Measurements from ENCODE around the gene FAM180B. TPM values are rescaled to one million over a fixed set of nuclear protein-coding genes. Genes with fewer than 3 reads are reported as not detected.
"Not testable (repeated sequence)": the region's sequence is repeated elsewhere in the genome, so short reads cannot be mapped to it uniquely, and the experiment has no call there.

FAM180B gene
- total and polyA plus RNA-seq, 2 experiments from 2014 or later = 0.12 TPM; not detected in 1

DNA sequence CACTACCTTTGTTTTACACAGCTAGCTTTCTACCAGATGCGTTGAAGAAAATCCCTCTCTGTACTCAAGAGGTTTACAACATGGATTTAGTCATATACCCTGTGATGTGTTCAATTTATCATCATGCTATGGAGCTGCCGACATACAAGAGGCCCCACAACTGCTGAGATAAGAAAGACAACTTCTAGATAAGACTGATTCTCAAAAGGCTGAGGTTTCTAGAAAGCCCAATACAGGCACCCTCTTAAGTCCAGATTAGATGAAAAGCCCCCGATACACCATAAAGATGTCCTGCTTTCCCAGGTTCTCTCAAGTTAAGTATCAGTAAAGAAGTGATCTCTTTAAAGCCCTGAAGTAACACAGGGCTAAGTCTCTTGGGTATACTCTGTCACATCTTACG, 41.5 kb downstream of the FAM180B start:
- TF ChIP-seq, protein P1, sequence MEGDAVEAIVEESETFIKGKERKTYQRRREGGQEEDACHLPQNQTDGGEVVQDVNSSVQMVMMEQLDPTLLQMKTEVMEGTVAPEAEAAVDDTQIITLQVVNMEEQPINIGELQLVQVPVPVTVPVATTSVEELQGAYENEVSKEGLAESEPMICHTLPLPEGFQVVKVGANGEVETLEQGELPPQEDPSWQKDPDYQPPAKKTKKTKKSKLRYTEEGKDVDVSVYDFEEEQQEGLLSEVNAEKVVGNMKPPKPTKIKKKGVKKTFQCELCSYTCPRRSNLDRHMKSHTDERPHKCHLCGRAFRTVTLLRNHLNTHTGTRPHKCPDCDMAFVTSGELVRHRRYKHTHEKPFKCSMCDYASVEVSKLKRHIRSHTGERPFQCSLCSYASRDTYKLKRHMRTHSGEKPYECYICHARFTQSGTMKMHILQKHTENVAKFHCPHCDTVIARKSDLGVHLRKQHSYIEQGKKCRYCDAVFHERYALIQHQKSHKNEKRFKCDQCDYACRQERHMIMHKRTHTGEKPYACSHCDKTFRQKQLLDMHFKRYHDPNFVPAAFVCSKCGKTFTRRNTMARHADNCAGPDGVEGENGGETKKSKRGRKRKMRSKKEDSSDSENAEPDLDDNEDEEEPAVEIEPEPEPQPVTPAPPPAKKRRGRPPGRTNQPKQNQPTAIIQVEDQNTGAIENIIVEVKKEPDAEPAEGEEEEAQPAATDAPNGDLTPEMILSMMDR (IDR thresholded peaks at IDR 0.05; ENCODE audit: low read depth, low read length) = no peak
- no peak overlapping the region for H3K4me3 ChIP-seq
- peaks cover 18% of the 10 kb centered on the region for H3K4me1 ChIP-seq (ENCODE audit: low read depth)
- H3K27ac ChIP-seq = peak overlapping the region; percentile 64
- H3K9me3 ChIP-seq (ENCODE audit: low read depth) = no peaks in the 10 kb centered on the region
- H3K27me3 ChIP-seq = no peaks in the 10 kb centered on the region
- DNase-seq (ENCODE audit: low read depth in 1 of 2, low spot score in 1 of 2) = peak in 1 of 2 donors; percentile 18
- H3K36me3 ChIP-seq = peaks cover 45% of the 10 kb centered on the region

DNA sequence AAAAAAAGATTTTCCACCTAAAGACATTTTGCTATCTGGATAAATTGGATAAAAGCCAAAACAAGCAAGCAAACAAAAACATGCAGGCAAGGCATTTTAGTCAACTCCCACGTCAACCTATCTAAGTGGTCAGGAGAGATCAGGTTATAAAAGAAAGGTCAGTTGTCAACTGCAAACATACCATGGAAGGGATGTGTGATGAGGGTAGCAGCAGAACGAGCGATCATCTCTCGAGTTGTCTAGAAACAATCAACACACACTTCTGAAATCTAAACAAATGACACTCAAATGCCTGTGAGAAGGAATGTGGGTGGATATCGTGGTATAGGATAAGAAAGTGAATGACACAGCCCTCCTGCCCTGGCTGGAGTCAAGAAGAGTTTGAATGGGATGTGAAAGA, 45.0 kb downstream of the FAM180B start:
- peaks cover 38% of the 10 kb centered on the region for H3K36me3 ChIP-seq
- H3K4me1 ChIP-seq (ENCODE audit: low read depth) = peaks cover 18% of the 10 kb centered on the region
- DNase-seq (ENCODE audit: low read depth in 1 of 2, low spot score in 1 of 2) = peak in 1 of 2 donors; percentile 37
- no peaks in the 10 kb centered on the region for H3K9me3 ChIP-seq (ENCODE audit: low read depth)
- TF ChIP-seq, protein P1 (IDR thresholded peaks at IDR 0.05; ENCODE audit: low read depth, low read length) = no peak
- H3K27ac ChIP-seq = peak overlapping the region; percentile 3
- no peaks in the 10 kb centered on the region for H3K27me3 ChIP-seq
- H3K4me3 ChIP-seq = no peak overlapping the region

DNA sequence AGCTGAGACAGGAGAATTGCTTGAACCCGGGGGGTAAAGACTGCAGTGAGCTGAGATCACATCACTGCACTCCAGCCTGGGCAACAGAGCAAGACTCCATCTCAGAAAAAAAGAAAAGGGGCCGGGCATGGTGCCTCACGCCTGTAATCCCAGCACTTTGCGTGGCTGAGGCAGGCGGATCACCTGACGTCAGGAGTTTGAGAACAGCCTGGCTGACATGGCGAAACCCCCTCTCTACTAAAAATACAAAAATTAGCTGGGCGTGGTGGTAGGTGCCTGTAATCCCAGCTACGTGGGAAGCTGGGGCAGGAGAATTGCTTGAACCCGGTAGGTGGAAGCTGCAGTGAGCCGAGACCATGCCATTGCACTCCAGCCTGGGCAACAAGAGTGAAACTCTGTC, 49.9 kb downstream of the FAM180B start:
- H3K36me3 ChIP-seq = peaks cover 37% of the 10 kb centered on the region
- peaks cover 10% of the 10 kb centered on the region for H3K4me1 ChIP-seq (ENCODE audit: low read depth)
- H3K27me3 ChIP-seq; DNase-seq (ENCODE audit: low read depth in 1 of 2, low spot score in 1 of 2); H3K4me3 ChIP-seq; H3K27ac ChIP-seq; H3K9me3 ChIP-seq (ENCODE audit: low read depth): not testable (repeated sequence)

Other genes with a start within 250 kb of the FAM180B start
- 489 and 605 TPM in 2 replicates for gene MYBPC3, start 234.0 kb upstream of the FAM180B start, total RNA-seq
- gene MYBPC3, start 234.0 kb upstream of the FAM180B start, polyA plus RNA-seq = 476 and 751 TPM in 2 replicates
- not detected in 2 replicates for gene SPI1, start 208.1 kb upstream of the FAM180B start, total RNA-seq
- gene SPI1, start 208.1 kb upstream of the FAM180B start, polyA plus RNA-seq = 0.56 and 1.3 TPM in 2 replicates
- 71.7 and 79.4 TPM in 2 replicates for gene SLC39A13, start 178.1 kb upstream of the FAM180B start, total RNA-seq
- 80.8 and 86.6 TPM in 2 replicates for gene SLC39A13, start 178.1 kb upstream of the FAM180B start, polyA plus RNA-seq
- gene PSMC3, start 160.2 kb upstream of the FAM180B start, total RNA-seq = 107 and 161 TPM in 2 replicates
- 161 and 236 TPM in 2 replicates for gene PSMC3, start 160.2 kb upstream of the FAM180B start, polyA plus RNA-seq
- gene RAPSN, start 137.5 kb upstream of the FAM180B start, total RNA-seq = not detected in 2 replicates
- gene RAPSN, start 137.5 kb upstream of the FAM180B start, polyA plus RNA-seq = not detected in 2 replicates
- gene CELF1, start 33.5 kb upstream of the FAM180B start, total RNA-seq = 72.2 and 178 TPM in 2 replicates
- gene CELF1, start 33.5 kb upstream of the FAM180B start, polyA plus RNA-seq = 98.9 and 162 TPM in 2 replicates
- 212 and 246 TPM in 2 replicates for gene PTPMT1, start 21.1 kb upstream of the FAM180B start, total RNA-seq
- 123 and 143 TPM in 2 replicates for gene PTPMT1, start 21.1 kb upstream of the FAM180B start, polyA plus RNA-seq
- 16.9 and 22.5 TPM in 2 replicates for gene KBTBD4, start 7.7 kb upstream of the FAM180B start, total RNA-seq
- 18.6 and 23.9 TPM in 2 replicates for gene KBTBD4, start 7.7 kb upstream of the FAM180B start, polyA plus RNA-seq
- 79.1 and 128 TPM in 2 replicates for gene NDUFS3, start 7.6 kb upstream of the FAM180B start, total RNA-seq
- gene NDUFS3, start 7.6 kb upstream of the FAM180B start, polyA plus RNA-seq = 210 and 232 TPM in 2 replicates
- 72.9 and 80.9 TPM in 2 replicates for gene C1QTNF4, start 7.7 kb downstream of the FAM180B start, total RNA-seq
- gene C1QTNF4, start 7.7 kb downstream of the FAM180B start, polyA plus RNA-seq = 50.8 and 53.6 TPM in 2 replicates
- gene MTCH2, start 55.9 kb downstream of the FAM180B start, total RNA-seq = 72.6 and 97.5 TPM in 2 replicates
- gene MTCH2, start 55.9 kb downstream of the FAM180B start, polyA plus RNA-seq = 231 and 271 TPM in 2 replicates
- gene AGBL2, start 128.7 kb downstream of the FAM180B start, total RNA-seq = 0.25 and 0.69 TPM in 2 replicates
- 1.7 TPM in 1 of 2 replicates, not detected in the other for gene AGBL2, start 128.7 kb downstream of the FAM180B start, polyA plus RNA-seq
- gene FNBP4, start 180.7 kb downstream of the FAM180B start, total RNA-seq = 57.8 and 104 TPM in 2 replicates
- 51.2 and 104 TPM in 2 replicates for gene FNBP4, start 180.7 kb downstream of the FAM180B start, polyA plus RNA-seq

Measured in cardiac muscle cell (in vitro differentiated cells and primary cell).